GM18505 (cell line): Measurements from ENCODE around the gene PIAS4.
"Not testable (repeated sequence)": the region's sequence is repeated elsewhere in the genome, so short reads cannot be mapped to it uniquely, and the experiment has no call there.

Experiments used
- ATAC-seq: cut with Tn5 transposase; IDR thresholded peaks from one replicate; pipeline ENCODE4 v1.9.1; 2021; ENCODE audit not compliant: unreplicated experiment
- POLR2A ChIP-seq: IDR thresholded peaks from 4 replicates; pipeline ENCODE4 v1.6.1; 2011; ENCODE audit warnings: borderline replicate concordance; ENCODE audit not compliant: insufficient read depth, insufficient read length; ENCODE audit errors: extremely low read depth

The PIAS4 gene

GRCh38 chr19:4007021-4007835, at the start of gene PIAS4:
Gene PIAS4 (plus strand): TSS chr19:4007736. CDS start chr19:4007761, 25 bp downstream.
- ATAC-seq: peak; percentile 80
- peak; percentile 72 for TF ChIP-seq POLR2A

GRCh38 chr19:3958836-3959765, 48.4 kb upstream of the PIAS4 start:
- no peak for TF ChIP-seq POLR2A
- no peak for ATAC-seq

- TF ChIP-seq POLR2A: no peak
- no peak for ATAC-seq
Observed at GRCh38 chr19:3959766-3960131, 47.8 kb upstream of the PIAS4 start.

GRCh38 chr19:3961007-3961406, 46.5 kb upstream of the PIAS4 start:
- ATAC-seq: no peak
- TF ChIP-seq POLR2A: no peak

- no peak for ATAC-seq
- TF ChIP-seq POLR2A: no peak
Observed at GRCh38 chr19:3963458-3964255, 43.9 kb upstream of the PIAS4 start.

GRCh38 chr19:3964256-3965194, 43.0 kb upstream of the PIAS4 start:
- TF ChIP-seq POLR2A: no peak

GRCh38 chr19:3966051-3967017, 41.2 kb upstream of the PIAS4 start:
- TF ChIP-seq POLR2A: no peak
- no peak for ATAC-seq

More at GRCh38 chr19:3964256-3965194, 43.0 kb upstream of the PIAS4 start:
- ATAC-seq: no peak

GRCh38 chr19:3967983-3968382, 39.6 kb upstream of the PIAS4 start:
- not testable (repeated sequence) for ATAC-seq

GRCh38 chr19:3968556-3969434, 38.7 kb upstream of the PIAS4 start:
- TF ChIP-seq POLR2A: no peak
- no peak for ATAC-seq
